ENCODE measurements around the gene SMU1. TPM values are rescaled to one million over a fixed set of nuclear protein-coding genes. Genes with fewer than 3 reads are reported as not detected.
"Not testable (repeated sequence)": the region's sequence is repeated elsewhere in the genome, so short reads cannot be mapped to it uniquely, and the experiment has no call there.

Gene SMU1
- total RNA-seq, 4 donors from 2014 or later: 12.0 to 45.9 (median 22.6) TPM

DNA sequence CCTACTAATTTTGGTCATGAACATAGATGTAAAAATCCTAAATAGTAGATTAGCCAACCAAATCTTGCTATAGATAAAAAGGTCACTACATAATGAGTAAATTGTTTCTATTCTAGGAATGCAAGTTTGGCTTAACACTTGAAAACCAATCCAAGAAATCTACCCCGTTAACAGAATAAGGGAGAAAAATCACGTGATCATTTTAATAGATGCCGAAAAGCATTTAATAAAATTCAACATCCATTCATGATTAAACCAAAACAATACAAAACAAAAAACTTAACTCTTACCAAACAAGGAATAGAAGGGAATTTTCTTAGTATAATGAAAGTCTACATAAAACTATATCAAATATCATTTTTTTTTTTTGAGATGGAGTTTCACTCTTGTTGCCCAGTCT, 20.7 kb upstream of the SMU1 start:
- H3K27ac ChIP-seq: no peak overlapping the region
- no peaks in the 10 kb centered on the region for H3K36me3 ChIP-seq
- intact Hi-C loops (cut with DNase I; ENCODE audit: low total_unique reads): no loop called here
- no peak for DNase-seq
- H3K9me3 ChIP-seq: no peaks in the 10 kb centered on the region
- no peak overlapping the region for H3K4me3 ChIP-seq
- H3K27me3 ChIP-seq: no peaks in the 10 kb centered on the region
- H3K4me1 ChIP-seq: no peaks in the 10 kb centered on the region
- TF ChIP-seq, protein P1, sequence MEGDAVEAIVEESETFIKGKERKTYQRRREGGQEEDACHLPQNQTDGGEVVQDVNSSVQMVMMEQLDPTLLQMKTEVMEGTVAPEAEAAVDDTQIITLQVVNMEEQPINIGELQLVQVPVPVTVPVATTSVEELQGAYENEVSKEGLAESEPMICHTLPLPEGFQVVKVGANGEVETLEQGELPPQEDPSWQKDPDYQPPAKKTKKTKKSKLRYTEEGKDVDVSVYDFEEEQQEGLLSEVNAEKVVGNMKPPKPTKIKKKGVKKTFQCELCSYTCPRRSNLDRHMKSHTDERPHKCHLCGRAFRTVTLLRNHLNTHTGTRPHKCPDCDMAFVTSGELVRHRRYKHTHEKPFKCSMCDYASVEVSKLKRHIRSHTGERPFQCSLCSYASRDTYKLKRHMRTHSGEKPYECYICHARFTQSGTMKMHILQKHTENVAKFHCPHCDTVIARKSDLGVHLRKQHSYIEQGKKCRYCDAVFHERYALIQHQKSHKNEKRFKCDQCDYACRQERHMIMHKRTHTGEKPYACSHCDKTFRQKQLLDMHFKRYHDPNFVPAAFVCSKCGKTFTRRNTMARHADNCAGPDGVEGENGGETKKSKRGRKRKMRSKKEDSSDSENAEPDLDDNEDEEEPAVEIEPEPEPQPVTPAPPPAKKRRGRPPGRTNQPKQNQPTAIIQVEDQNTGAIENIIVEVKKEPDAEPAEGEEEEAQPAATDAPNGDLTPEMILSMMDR (IDR thresholded peaks at IDR 0.05): no peak
- TF ChIP-seq POLR2A (IDR thresholded peaks at IDR 0.05): no peak

DNA sequence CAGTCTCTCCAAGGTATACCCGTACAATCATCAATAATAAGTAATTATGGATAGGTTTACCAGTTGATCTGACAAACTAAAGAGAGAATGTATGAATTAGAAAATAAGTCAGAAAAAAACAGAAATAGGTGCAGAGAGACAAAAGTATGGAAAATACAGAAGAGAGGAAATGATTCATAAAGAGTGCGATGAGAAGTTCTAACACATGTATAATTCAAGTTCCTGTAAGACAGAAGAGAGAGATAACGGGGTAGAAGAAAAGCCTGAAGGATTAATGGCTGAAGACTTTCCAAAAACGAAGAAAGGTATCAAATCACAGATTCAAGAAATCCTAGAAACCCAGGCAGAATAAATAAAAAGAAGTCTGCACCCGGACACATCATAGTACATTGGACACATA, 16.2 kb upstream of the SMU1 start:
- no peak for DNase-seq
- no peaks in the 10 kb centered on the region for H3K9me3 ChIP-seq
- H3K4me3 ChIP-seq: no peak overlapping the region
- H3K27me3 ChIP-seq: no peaks in the 10 kb centered on the region
- no peak overlapping the region for H3K27ac ChIP-seq
- intact Hi-C loops (cut with DNase I; ENCODE audit: low total_unique reads): no loop called here
- no peaks in the 10 kb centered on the region for H3K4me1 ChIP-seq
- TF ChIP-seq, protein P1 (IDR thresholded peaks at IDR 0.05): no peak
- TF ChIP-seq POLR2A (IDR thresholded peaks at IDR 0.05): no peak
- H3K36me3 ChIP-seq: no peaks in the 10 kb centered on the region

DNA sequence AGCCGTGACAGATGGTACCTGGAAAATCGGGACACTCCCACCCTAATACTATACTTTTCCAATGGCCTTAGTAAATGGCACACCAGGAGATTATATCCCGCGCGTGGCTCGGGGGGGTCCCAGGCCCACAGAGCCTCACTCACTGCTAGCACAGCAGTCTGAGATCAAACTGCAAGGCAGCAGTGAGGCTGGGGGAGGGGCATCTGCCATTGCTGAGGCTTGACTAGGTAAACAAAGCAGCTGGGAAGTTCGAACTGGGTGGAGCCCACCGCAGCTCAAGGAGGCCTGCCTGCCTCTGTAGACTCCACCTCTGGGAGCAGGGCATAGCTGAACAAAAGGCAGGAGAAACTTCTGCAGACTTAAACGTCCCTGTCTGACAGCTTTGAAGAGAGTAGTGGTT, 9.2 kb upstream of the SMU1 start:
- intact Hi-C loops (cut with DNase I; ENCODE audit: low total_unique reads); DNase-seq: not testable (repeated sequence)

DNA sequence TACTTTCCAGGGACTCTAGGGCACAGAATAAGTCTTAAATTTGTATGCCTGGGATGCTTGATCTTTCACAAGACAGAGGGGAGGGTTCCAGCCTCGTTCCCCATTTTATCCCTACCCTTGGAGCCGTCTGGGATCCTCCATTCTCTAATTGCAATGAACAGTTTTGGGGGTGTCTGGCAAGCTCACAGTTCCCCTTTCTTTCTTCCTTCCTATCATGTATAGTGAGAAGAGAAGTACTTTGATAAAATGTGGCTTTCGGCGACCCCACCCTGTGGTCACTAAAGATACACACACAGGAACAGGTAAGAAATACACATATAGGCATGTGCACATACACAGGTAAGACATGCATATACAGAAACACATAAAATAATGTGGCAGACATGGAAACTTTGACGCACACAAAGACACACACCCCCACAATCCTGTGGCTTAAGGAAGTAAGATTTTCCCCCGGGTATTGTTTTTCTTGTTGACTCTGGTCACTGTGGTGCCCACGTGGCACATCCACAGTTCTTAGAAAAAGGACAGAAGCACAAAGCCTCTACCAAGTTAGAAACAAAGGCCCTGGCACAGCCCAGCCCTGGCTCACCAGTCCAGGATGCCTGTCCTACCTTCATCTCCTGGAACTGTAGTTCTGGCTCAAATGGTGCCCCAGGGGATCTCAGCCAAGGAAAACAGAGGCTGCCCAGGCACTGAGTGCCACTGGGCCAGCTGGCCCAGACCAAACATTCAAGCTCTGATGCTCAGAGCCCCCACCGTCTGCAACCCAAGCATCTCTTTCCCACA, 6.3 kb upstream of the SMU1 start:
- intact Hi-C loops (cut with DNase I; ENCODE audit: low total_unique reads): loop anchor here (5.0 kb wide), 1 partner anchor 140 kb away; no protein-coding TSS in a partner anchor
- peaks cover 0 to 5% of the 10 kb centered on the region in 2 donors for H3K4me1 ChIP-seq
- no peaks in the 10 kb centered on the region for H3K36me3 ChIP-seq
- no peak for DNase-seq
- H3K9me3 ChIP-seq: no peaks in the 10 kb centered on the region
- no peak overlapping the region for H3K4me3 ChIP-seq
- TF ChIP-seq, protein P1 (IDR thresholded peaks at IDR 0.05): no peak
- no peak for TF ChIP-seq POLR2A (IDR thresholded peaks at IDR 0.05)
- H3K27me3 ChIP-seq: no peaks in the 10 kb centered on the region
- H3K27ac ChIP-seq: no peak overlapping the region

More for the DNA sequence above, 9.2 kb upstream of the SMU1 start:
- not testable (repeated sequence) for H3K4me1 ChIP-seq, H3K27ac ChIP-seq, H3K9me3 ChIP-seq, H3K36me3 ChIP-seq, H3K4me3 ChIP-seq, H3K27me3 ChIP-seq

DNA sequence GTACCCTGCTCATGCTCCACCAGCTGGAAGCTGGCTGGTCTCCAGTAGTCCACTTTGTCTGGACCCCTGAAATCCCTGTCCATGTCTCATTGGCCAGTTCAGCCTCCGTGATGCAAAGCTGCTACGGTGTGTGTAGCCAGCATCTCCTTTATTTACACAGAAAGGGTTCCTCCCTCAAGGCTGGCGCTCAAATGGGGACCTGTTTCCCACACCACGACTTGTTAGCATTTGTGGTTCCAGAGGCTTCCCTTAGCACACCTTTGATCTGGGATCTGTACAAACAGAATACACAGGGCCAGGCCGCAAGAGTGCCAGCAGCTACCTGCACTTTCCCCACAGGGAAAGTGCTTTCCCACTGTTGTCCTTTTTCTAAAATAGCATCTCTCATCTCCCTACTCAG, 5.7 kb upstream of the SMU1 start:
- H3K4me3 ChIP-seq: no peak overlapping the region
- no peaks in the 10 kb centered on the region for H3K27me3 ChIP-seq
- DNase-seq: no peak
- H3K36me3 ChIP-seq: no peaks in the 10 kb centered on the region
- no peak overlapping the region for H3K27ac ChIP-seq
- no peak for TF ChIP-seq POLR2A (IDR thresholded peaks at IDR 0.05)
- TF ChIP-seq, protein P1 (IDR thresholded peaks at IDR 0.05): no peak
- intact Hi-C loops (cut with DNase I; ENCODE audit: low total_unique reads): loop anchor here (5.0 kb wide), 1 partner anchor 140 kb away; no protein-coding TSS in a partner anchor
- no peaks in the 10 kb centered on the region for H3K9me3 ChIP-seq
- peaks cover 0 to 5% of the 10 kb centered on the region in 2 donors for H3K4me1 ChIP-seq
